Measurements from ENCODE around the gene NFIC.
"Not testable (repeated sequence)": the region's sequence is repeated elsewhere in the genome, so short reads cannot be mapped to it uniquely, and the experiment has no call there.

The NFIC gene

GRCh38 chr19:3401004-3401768 is 34.8 kb downstream of the NFIC start:
- no peak for DNase-seq

- no peak for DNase-seq
These were observed 36.5 kb downstream of the NFIC start for GRCh38 chr19:3402631-3403443.

DNA sequence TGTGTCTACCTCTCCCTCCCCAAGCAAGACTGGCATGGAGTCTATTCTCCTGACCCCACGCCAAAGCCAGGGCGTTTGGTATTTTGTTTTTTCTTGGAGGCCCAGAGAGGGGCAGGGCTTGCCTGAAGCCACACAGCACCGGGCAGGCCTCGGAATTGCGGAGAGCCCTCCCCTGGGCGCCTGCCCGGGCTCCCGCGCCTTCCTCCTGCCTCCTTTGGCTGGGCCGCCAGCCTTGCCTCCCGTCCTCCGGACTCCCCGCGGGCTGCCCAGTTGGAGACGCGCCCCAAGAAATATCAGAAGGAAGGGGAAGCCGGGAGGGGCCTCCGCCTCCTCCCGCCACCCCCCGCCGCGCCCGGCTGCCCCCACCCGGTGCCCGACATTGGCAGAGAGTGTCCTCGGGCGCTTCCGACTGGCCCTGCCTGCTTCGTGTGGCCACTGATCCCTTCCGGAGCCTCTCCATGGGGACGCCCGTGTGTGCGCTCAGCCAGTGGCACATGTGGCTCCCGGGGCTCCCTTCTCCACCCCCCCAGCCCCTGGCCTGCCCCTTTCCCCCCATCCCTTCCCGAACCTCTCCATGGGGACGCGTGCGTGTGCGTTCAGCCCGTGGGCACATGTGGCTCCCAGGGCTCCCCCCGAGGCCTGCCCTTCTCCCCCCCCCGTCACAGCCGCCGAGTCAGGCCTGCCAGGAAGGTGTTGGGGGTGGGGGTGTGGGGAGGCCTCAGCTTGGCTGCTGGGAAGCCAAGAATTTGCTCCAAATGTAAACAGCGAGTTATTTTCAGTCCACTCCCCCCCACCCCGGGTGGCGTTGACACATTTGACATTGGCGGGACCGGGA is 37.3 kb downstream of the NFIC start:
- no peak for DNase-seq

GRCh38 chr19:3404324-3405260 is 38.2 kb downstream of the NFIC start:
- no peak for DNase-seq

DNA sequence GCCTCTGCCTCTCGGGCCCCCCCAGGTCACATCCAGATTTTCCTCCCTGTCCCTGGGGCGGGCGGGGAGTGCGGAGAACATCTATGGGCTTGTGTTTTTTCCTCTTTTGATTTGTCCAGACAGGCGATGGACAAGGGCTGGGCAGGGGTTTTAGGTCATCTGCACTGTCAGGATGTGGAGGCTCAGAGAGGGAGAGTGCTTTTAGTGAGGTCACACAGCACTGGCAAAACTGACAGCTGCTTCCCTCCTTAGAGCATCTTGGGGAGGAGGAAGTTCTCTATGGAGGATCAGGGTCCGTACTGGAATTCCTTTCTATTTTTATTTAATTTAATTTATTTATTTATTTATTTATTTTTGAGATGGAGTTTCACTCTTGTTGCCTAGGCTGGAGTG is 38.9 kb downstream of the NFIC start:
- DNase-seq: no peak

- DNase-seq: no peak
These were observed 40.3 kb downstream of the NFIC start for GRCh38 chr19:3406571-3407111.

GRCh38 chr19:3407556-3408516 is 41.5 kb downstream of the NFIC start:
- DNase-seq: no peak

DNA sequence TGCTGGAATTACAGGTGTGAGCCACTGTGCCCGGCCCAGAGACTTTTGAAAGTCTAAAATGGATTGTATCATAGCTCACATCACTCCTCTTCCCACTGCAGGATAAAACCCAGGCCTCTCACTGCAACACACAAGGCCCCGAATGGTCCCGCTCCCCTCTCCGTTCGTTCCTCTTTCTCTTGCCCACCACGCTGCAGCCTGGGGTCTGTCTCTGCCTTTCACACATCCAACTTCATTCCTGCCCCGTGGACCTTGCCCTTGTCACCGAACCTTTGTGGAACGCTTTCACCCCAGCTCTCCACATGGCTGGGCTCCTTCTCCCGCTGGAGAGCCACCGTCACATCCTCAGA is 42.6 kb downstream of the NFIC start:
- no peak for DNase-seq

DNA sequence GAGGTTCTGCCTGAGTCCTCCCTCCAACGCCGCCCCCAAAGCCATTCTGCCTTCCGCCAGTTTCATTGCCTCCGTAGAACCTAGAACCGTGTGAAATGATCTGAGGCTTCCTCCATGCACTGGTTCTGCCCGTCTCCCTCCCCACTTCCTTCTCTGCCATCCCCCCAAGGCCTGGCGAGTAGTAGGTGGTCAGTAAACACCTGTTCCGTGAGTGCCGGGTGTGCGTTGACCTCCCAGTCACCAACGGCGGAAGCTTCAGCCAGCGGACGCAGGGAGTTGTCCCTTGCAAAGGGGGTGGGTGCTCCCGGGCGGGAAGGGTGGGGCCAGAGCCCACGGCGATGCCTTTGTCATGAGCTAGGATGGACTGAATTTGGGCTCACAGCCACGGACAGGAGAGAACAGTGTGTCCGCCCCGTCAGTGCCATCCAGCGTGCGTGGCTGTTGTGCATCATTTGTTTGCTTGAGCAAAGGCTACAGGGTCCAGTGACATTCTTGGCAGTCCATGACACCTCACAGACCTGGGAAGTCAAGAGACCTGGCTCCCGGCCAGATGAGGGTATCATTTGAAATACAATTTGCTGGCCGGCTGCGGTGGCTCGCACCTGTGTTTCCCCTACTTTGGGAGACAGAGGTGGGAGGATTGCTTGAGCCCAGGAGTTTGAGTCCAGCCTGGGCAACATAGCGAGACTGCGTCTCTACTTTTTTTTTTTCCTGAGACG is 43.1 kb downstream of the NFIC start:
- DNase-seq: no peak

DNA sequence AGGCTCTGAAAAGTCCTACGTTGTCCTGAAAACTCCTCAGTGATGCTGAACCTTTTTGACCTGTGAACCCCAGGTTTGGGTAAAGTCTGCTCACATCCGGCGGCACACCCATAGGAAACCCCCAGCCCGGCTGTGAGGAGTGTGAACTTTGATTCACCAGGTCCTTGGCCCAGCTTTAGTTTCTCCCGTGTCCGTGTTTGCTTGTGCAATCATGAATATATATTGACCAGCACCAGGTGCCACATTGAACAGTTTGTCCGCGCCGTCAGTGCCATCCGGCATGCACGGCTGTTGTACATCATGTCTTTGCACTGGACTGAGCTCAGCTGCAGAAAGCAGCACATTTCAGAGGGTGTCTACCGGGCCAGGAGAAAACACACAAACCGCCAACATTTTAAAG is 45.3 kb downstream of the NFIC start:
- DNase-seq: no peak

- DNase-seq: no peak
These were observed 45.7 kb downstream of the NFIC start for GRCh38 chr19:3412066-3412465.

DNA sequence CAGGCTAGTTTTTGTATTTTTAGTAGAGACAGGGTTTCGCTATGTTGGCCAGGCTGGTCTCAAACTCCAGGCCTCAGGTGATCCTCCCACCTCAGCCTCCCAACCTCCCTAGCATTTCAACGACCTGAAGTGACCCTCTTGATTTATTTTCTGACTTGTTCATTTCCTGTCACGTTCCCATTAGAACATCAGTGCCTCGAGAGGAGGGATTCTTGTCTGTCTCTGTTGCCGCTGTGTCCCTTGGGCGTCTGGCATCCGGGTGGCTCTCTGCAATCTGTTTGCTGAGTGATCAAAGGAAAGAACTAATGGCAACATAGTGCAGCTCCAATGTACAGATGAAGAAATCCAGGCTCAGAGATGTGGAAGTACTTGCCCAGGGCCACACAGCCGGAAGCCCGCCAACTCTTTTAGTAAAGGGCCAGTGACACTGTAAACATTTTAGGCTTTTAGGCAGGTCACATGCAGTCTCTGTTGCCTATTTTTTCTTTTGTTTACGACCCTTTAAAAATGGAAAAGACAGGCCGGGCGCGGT is 47.5 kb downstream of the NFIC start:
- no peak for DNase-seq

- no peak for DNase-seq
These were observed 49.3 kb downstream of the NFIC start for GRCh38 chr19:3415695-3416094.

DNA sequence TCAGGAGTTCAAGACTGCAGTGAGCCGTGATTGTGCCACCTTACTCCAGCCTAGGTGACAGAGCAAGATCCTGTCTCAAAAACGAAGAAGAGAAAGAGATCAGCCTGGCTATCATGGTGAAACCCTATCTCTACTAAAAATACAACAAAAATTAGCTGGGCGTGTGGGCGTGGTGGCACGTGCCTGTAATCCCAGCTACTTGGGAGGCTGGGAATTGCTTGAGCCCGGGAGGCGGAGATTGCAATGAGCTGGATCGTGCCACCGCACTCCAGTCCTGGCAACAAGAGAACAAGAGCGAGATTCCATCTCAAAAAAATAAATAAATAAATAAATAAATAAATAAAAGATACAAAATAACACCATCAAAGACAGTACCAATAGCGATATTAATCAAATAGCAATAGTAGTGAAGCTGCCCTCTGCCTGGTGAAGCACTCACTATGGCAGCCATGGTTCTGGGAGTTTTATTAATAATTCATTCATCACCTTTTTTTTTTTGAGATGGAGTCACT is 53.9 kb downstream of the NFIC start:
- no peak for DNase-seq

GRCh38 chr19:3420909-3421619 is 54.7 kb downstream of the NFIC start:
- DNase-seq: no peak

- not testable (repeated sequence) for DNase-seq
These were observed 55.3 kb downstream of the NFIC start for GRCh38 chr19:3421656-3422055.

DNA sequence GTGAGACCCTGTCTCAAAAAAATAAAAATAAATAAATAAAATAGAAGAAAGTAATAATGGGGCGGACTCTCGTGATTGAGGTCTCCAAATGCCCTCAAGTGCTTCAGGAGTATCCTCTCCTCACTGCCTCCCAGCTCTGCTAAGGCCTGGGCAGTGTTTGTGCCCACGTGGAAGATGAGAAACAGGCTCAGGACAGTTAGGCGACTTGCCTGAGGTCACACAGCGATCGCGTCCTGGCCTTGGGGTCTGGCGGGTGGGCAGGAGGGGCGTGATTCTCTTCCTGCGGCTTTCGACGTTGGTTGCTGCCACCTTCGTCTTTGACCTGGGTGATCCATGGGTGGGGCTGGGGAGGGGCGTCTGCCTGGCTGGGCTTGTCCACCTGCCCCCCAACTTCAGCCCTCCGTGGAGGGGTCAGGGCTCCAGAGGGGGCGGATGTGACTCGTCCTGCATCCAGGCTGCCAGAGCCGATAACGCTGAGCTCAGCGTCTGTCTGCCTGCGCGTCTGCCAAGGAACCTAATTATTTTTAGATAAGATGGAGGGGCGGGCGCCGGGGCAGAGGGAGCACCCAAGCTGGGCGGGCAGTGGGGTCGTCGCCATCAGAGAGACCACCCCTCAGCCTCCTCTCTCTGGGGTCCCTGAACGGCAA is 56.9 kb downstream of the NFIC start:
- no peak for DNase-seq

GRCh38 chr19:3426433-3426832 is 60.0 kb downstream of the NFIC start:
- no peak for DNase-seq

- not testable (repeated sequence) for DNase-seq
These were observed 63.9 kb downstream of the NFIC start for GRCh38 chr19:3430366-3430680.
